HepG2 (cell line): ENCODE measurements around the gene RAN. TPM values are rescaled to one million over a fixed set of nuclear protein-coding genes. Genes with fewer than 3 reads are reported as not detected.

Source experiments
- BORCS8-MEF2B ChIP-seq: sonication (generic); formaldehyde crosslinking; IDR thresholded peaks from 2 replicates; pipeline ENCODE4 v1.8.0; 2022; ENCODE audit warnings: mild to moderate bottlenecking, missing genetic modification reagents
- FUBP1 ChIP-seq: sonication (generic); formaldehyde crosslinking; IDR thresholded peaks from 2 replicates; pipeline ENCODE4 v1.5.1; 2020; ENCODE audit warnings: missing genetic modification reagents, mild to moderate bottlenecking, borderline replicate concordance
- IKZF5 ChIP-seq: IDR thresholded peaks from 2 replicates; pipeline ENCODE4 v1.6.1; 2018; ENCODE audit warnings: missing genetic modification reagents, mild to moderate bottlenecking, missing compliant biosample characterization
- KLF6 ChIP-seq: IDR thresholded peaks from 2 replicates; pipeline ENCODE4 v1.8.0; 2016; ENCODE audit warnings: missing biosample characterization, missing genetic modification reagents
- MZF1 ChIP-seq: sonication (generic); formaldehyde crosslinking; IDR thresholded peaks from 2 replicates; pipeline ENCODE4 v1.8.1; 2023; ENCODE audit warnings: mild to moderate bottlenecking, missing genetic modification reagents, borderline replicate concordance
- NCOA5 ChIP-seq: sonication (generic); formaldehyde crosslinking; IDR thresholded peaks from 2 replicates; pipeline ENCODE4 v1.4.0; 2020; ENCODE audit warnings: missing genetic modification reagents
- NFYB ChIP-seq: sonication (generic); formaldehyde crosslinking; IDR thresholded peaks from 2 replicates; pipeline ENCODE4 v1.4.0; 2020; ENCODE audit warnings: missing genetic modification reagents
- SOX6 ChIP-seq, 2 experiments: fragments of 450-650 bp in 1 of 2; sonication (generic) in 1 of 2; formaldehyde crosslinking in 1 of 2; IDR thresholded peaks; 2 replicates each; pipeline versions ENCODE4 v1.4.0 to v1.6.1; 2017 to 2020; ENCODE audit warnings: antibody characterized with exemption in 1 of 2, mild to moderate bottlenecking in 1 of 2, missing genetic modification reagents in 1 of 2
- SRY ChIP-seq: sonication (generic); formaldehyde crosslinking; IDR thresholded peaks from 2 replicates; pipeline ENCODE4 v1.8.0; 2022; ENCODE audit warnings: mild to moderate bottlenecking, missing genetic modification reagents
- WIZ ChIP-seq: sonication (generic); formaldehyde crosslinking; IDR thresholded peaks from 2 replicates; pipeline ENCODE4 v1.5.1; 2020; ENCODE audit warnings: mild to moderate bottlenecking, missing genetic modification reagents
- XRCC5 ChIP-seq: fragments of 200-400 bp; formaldehyde crosslinking; optimal IDR thresholded peaks from 2 replicates; pipeline ENCODE3; 2017; ENCODE audit warnings: mild to moderate bottlenecking, low read length
- ZBTB7A ChIP-seq: sonication (generic); formaldehyde crosslinking; IDR thresholded peaks from 2 replicates; pipeline ENCODE4 v1.8.0; 2022; ENCODE audit warnings: mild to moderate bottlenecking, missing genetic modification reagents
- ZFP36L1 ChIP-seq: sonication (generic); formaldehyde crosslinking; IDR thresholded peaks from 2 replicates; pipeline ENCODE4 v1.8.0; 2022; ENCODE audit warnings: mild to moderate bottlenecking, missing genetic modification reagents, moderate library complexity
- ZNF616 ChIP-seq: sonication (generic); formaldehyde crosslinking; IDR thresholded peaks from 2 replicates; pipeline ENCODE4 v1.5.0; 2020; ENCODE audit warnings: low read depth, mild to moderate bottlenecking, missing genetic modification reagents
- polyA plus RNA-seq, 8 experiments: library from polyadenylated mRNA; depleted of rRNA in 3 of 8; stranded (reverse) in 7 of 8; unstranded in 1 of 8; fragments of >200 nt; fragmentation: Illumina TruSeq in 4 of 8; extraction: Trizol in 4 of 8; gene quantifications; 2 replicates each; pipeline versions ENCODE4 v1.2.1 to v1.2.3, GENCODE V29; 2011 to 2016; ENCODE audit warnings: low read depth in 4 of 8, missing spikeins in 1 of 8, mixed read lengths in 1 of 8; ENCODE audit not compliant: insufficient read depth in 1 of 8
- total RNA-seq, 5 experiments: library from RNA; depleted of rRNA; stranded (reverse); fragments of >200 nt; fragmentation: Illumina TruSeq; extraction: Trizol; gene quantifications; 2 replicates each; pipeline ENCODE4 v1.2.3, GENCODE V29; 2016; ENCODE audit warnings: low read depth in 1 of 5
- TF ChIP-seq, protein P1 (sequence below): sonication (generic); formaldehyde crosslinking; IDR thresholded peaks from 2 replicates; pipeline ENCODE4 v1.9.0; 2021; ENCODE audit warnings: missing genetic modification reagents, mild to moderate bottlenecking, borderline replicate concordance
- TF ChIP-seq, protein P2 (sequence below): sonication (generic); formaldehyde crosslinking; IDR thresholded peaks from 2 replicates; pipeline ENCODE4 v1.9.0; 2021; ENCODE audit warnings: missing genetic modification reagents, borderline replicate concordance
- TF ChIP-seq, protein P3 (sequence below): IDR thresholded peaks from 2 replicates; pipeline ENCODE4 v1.4.0; 2020; ENCODE audit warnings: mild to moderate bottlenecking, missing genetic modification reagents

Gene RAN
- total and polyA plus RNA-seq, 2 of the 13 experiments (the other 11 are each of a cell fraction or from before 2014, with no cell fraction given): 1,335 to 1,630 TPM

DNA sequence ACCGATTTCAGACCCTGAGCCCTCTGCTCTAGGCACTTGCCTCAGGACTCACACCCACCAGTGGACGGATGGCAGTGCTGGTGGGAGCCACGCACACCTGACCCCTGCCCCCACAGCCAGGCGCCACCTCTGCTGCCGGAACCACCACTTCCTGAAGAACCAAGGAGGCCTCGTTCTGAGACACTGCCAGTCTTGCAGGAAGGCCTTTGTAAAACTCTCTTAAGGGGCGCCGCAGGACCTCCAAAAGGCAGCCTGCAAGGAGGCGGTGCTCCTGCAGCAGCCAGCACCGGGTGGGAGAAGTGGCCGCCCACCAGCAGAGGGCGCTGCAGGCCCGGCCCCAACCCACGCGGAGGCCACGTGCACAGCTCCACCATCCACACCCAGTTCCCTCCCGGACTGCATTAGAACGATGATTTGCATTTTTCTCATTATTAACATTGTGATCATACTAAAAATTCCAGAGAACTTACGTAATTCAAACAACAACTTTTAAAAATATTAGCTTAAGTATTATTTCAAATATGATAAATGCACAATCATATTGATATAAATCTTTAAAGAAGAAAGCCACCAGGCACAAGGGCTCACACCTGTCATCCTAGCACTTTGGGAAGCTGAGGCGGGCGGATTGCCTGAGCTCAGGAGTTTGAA lies 45.6 kb upstream of the RAN start (continued):
- 0 out of 2 replicates have a peak, but pooled peaks have one; percentile 47 for TF ChIP-seq BORCS8-MEF2B (CRISPR knock-in tag)
- TF ChIP-seq ZBTB7A: no peak
- TF ChIP-seq, protein P1, sequence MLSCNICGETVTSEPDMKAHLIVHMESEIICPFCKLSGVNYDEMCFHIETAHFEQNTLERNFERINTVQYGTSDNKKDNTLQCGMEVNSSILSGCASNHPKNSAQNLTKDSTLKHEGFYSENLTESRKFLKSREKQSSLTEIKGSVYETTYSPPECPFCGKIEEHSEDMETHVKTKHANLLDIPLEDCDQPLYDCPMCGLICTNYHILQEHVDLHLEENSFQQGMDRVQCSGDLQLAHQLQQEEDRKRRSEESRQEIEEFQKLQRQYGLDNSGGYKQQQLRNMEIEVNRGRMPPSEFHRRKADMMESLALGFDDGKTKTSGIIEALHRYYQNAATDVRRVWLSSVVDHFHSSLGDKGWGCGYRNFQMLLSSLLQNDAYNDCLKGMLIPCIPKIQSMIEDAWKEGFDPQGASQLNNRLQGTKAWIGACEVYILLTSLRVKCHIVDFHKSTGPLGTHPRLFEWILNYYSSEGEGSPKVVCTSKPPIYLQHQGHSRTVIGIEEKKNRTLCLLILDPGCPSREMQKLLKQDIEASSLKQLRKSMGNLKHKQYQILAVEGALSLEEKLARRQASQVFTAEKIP (CRISPR knock-in tag): no peak
- TF ChIP-seq NFYB (CRISPR knock-in tag): no peak
- no peak for TF ChIP-seq ZNF616 (CRISPR knock-in tag)
- TF ChIP-seq ZFP36L1: no peak
- TF ChIP-seq KLF6 (CRISPR knock-in tag): 0 out of 2 replicates have a peak, but pooled peaks have one; percentile 34
- TF ChIP-seq SOX6 (IDR thresholded peaks at IDR 0.05): no peak
- peak; percentile 23; the same call in 1 of the 2 replicates for TF ChIP-seq SOX6 (CRISPR knock-in tag; IDR thresholded peaks at IDR 0.05)
- TF ChIP-seq SRY: 0 out of 2 replicates have a peak, but pooled peaks have one; percentile 47
- TF ChIP-seq WIZ (CRISPR knock-in tag): no peak
- TF ChIP-seq, protein P2, sequence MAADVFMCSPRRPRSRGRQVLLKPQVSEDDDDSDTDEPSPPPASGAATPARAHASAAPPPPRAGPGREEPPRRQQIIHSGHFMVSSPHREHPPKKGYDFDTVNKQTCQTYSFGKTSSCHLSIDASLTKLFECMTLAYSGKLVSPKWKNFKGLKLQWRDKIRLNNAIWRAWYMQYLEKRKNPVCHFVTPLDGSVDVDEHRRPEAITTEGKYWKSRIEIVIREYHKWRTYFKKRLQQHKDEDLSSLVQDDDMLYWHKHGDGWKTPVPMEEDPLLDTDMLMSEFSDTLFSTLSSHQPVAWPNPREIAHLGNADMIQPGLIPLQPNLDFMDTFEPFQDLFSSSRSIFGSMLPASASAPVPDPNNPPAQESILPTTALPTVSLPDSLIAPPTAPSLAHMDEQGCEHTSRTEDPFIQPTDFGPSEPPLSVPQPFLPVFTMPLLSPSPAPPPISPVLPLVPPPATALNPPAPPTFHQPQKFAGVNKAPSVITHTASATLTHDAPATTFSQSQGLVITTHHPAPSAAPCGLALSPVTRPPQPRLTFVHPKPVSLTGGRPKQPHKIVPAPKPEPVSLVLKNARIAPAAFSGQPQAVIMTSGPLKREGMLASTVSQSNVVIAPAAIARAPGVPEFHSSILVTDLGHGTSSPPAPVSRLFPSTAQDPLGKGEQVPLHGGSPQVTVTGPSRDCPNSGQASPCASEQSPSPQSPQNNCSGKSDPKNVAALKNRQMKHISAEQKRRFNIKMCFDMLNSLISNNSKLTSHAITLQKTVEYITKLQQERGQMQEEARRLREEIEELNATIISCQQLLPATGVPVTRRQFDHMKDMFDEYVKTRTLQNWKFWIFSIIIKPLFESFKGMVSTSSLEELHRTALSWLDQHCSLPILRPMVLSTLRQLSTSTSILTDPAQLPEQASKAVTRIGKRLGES: peak; percentile 98
- peak; percentile 53 for TF ChIP-seq XRCC5
- TF ChIP-seq, protein P3, sequence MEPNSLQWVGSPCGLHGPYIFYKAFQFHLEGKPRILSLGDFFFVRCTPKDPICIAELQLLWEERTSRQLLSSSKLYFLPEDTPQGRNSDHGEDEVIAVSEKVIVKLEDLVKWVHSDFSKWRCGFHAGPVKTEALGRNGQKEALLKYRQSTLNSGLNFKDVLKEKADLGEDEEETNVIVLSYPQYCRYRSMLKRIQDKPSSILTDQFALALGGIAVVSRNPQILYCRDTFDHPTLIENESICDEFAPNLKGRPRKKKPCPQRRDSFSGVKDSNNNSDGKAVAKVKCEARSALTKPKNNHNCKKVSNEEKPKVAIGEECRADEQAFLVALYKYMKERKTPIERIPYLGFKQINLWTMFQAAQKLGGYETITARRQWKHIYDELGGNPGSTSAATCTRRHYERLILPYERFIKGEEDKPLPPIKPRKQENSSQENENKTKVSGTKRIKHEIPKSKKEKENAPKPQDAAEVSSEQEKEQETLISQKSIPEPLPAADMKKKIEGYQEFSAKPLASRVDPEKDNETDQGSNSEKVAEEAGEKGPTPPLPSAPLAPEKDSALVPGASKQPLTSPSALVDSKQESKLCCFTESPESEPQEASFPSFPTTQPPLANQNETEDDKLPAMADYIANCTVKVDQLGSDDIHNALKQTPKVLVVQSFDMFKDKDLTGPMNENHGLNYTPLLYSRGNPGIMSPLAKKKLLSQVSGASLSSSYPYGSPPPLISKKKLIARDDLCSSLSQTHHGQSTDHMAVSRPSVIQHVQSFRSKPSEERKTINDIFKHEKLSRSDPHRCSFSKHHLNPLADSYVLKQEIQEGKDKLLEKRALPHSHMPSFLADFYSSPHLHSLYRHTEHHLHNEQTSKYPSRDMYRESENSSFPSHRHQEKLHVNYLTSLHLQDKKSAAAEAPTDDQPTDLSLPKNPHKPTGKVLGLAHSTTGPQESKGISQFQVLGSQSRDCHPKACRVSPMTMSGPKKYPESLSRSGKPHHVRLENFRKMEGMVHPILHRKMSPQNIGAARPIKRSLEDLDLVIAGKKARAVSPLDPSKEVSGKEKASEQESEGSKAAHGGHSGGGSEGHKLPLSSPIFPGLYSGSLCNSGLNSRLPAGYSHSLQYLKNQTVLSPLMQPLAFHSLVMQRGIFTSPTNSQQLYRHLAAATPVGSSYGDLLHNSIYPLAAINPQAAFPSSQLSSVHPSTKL (CRISPR knock-in tag): peak; percentile 44
- TF ChIP-seq NCOA5 (CRISPR knock-in tag): no peak
- TF ChIP-seq FUBP1 (CRISPR knock-in tag): no peak
- 0 out of 2 replicates have a peak, but pooled peaks have one; percentile 34 for TF ChIP-seq IKZF5 (CRISPR knock-in tag)
- no peak for TF ChIP-seq MZF1 (CRISPR knock-in tag)
